IMR-90 (cell line): ENCODE results near the gene MMRN2.

Source experiments
- CEBPB ChIP-seq: IDR thresholded peaks from 2 replicates; pipeline ENCODE4 v1.6.1; 2012; ENCODE audit warnings: low read depth, low read length, improper control_type of control experiment
- CTCF ChIP-seq: conservative IDR thresholded peaks from 2 replicates; pipeline ENCODE4 v1.5.1; 2012; ENCODE audit warnings: mild to moderate bottlenecking, low read depth, low read length, improper control_type of control experiment
- ELK1 ChIP-seq: fragments of 150-350 bp; IDR thresholded peaks from 2 replicates; pipeline ENCODE4 v1.6.1; 2016; ENCODE audit warnings: low read depth, mild to moderate bottlenecking, low read length, moderate library complexity, borderline replicate concordance
- FOS ChIP-seq: fragments of 150-350 bp; IDR thresholded peaks from 2 replicates; pipeline ENCODE4 v1.6.1; 2016; ENCODE audit warnings: low read depth, low read length
- MXI1 ChIP-seq: IDR thresholded peaks from 2 replicates; pipeline ENCODE4 v1.6.1; 2012; ENCODE audit warnings: low read depth, mild to moderate bottlenecking, low read length, moderate library complexity, borderline replicate concordance
- NFE2L2 ChIP-seq: fragments of 150-350 bp; IDR thresholded peaks from 2 replicates; pipeline ENCODE4 v1.6.1; 2016; ENCODE audit warnings: low read depth, mild to moderate bottlenecking, low read length
- POLR2A ChIP-seq: IDR thresholded peaks from 2 replicates; pipeline ENCODE4 v1.6.1; 2012; ENCODE audit warnings: mild to moderate bottlenecking, low read depth, low read length
- RAD21 ChIP-seq: IDR thresholded peaks from 2 replicates; pipeline ENCODE4 v1.6.1; 2012; ENCODE audit warnings: low read length, improper control_type of control experiment
- RCOR1 ChIP-seq: IDR thresholded peaks from 2 replicates; pipeline ENCODE4 v1.6.1; 2012; ENCODE audit warnings: mild to moderate bottlenecking, low read length, improper control_type of control experiment; ENCODE audit not compliant: insufficient replicate concordance
- RFX5 ChIP-seq: IDR thresholded peaks from 2 replicates; pipeline ENCODE4 v1.8.0; 2012; ENCODE audit warnings: low read depth, mild to moderate bottlenecking, low read length, moderate library complexity
- USF2 ChIP-seq: fragments of 150-350 bp; IDR thresholded peaks from 2 replicates; pipeline ENCODE4 v1.6.1; 2017; ENCODE audit warnings: mild to moderate bottlenecking, antibody characterized with exemption, low read length, low read depth

GRCh38 chr10:86979977-86980448 lies 22.6 kb upstream of the MMRN2 start:
- no peak for TF ChIP-seq CTCF
- TF ChIP-seq RFX5 = no peak
- no peak for TF ChIP-seq NFE2L2
- TF ChIP-seq CEBPB = no peak
- TF ChIP-seq RCOR1 = no peak
- no peak for TF ChIP-seq RAD21
- TF ChIP-seq FOS = no peak
- TF ChIP-seq ELK1 = no peak
- TF ChIP-seq POLR2A = no peak
- no peak for TF ChIP-seq USF2
- TF ChIP-seq MXI1 = no peak
